Heart right ventricle (tissue), 16 donors: ENCODE measurements around the gene PABPN1. TPM values are rescaled to one million over a fixed set of nuclear protein-coding genes. Genes with fewer than 3 reads are reported as not detected.

Source experiments
- ATAC-seq, 8 donors: fragments of 200-7000 bp; cut with Tn5 transposase; one replicate each; pipeline ENCODE4 v1.9.1; 2020; ENCODE audit warnings: mild to moderate bottlenecking in 8 of 8, moderate library complexity in 8 of 8, moderate number of reproducible peaks in 1 of 8
- DNase-seq, 2 donors: peaks; one replicate each; pipeline ENCODE4 v3.0.0-alpha.2; 2020
- H3K27ac ChIP-seq, 10 donors: fragments of 200-600 bp; sonication (generic) in 2 of 10; one replicate each; pipeline versions ENCODE4 v1.5.0 to v1.8.0; 2020 to 2022; ENCODE audit warnings: mild to moderate bottlenecking in 3 of 10
- H3K27me3 ChIP-seq, 7 donors: fragments of 200-600 bp; one replicate each; pipeline ENCODE4 v1.8.0; 2021 to 2022; ENCODE audit warnings: mild to moderate bottlenecking in 2 of 7
- H3K36me3 ChIP-seq, 9 donors: fragments of 200-600 bp; sonication (generic) in 1 of 9; one replicate each; pipeline versions ENCODE4 v1.5.0 to v1.8.0; 2020 to 2022; ENCODE audit warnings: mild to moderate bottlenecking in 2 of 9
- H3K4me1 ChIP-seq, 9 donors: fragments of 200-600 bp; sonication (generic) in 1 of 9; one replicate each; pipeline versions ENCODE4 v1.5.0 to v1.8.0; 2020 to 2022; ENCODE audit warnings: mild to moderate bottlenecking in 4 of 9
- H3K4me3 ChIP-seq, 10 donors: fragments of 200-600 bp; sonication (generic) in 2 of 10; one replicate each; pipeline versions ENCODE4 v1.5.0 to v1.8.0; 2020 to 2022; ENCODE audit warnings: mild to moderate bottlenecking in 7 of 10, moderate library complexity in 2 of 10
- H3K9me3 ChIP-seq, 11 donors: fragments of 200-600 bp in 10 of 11; sonication (generic) in 2 of 11; one replicate each; pipeline versions ENCODE4 v1.5.0 to v1.8.0; 2013 to 2022; ENCODE audit warnings: mild to moderate bottlenecking in 2 of 11, control low read depth in 1 of 11, moderate library complexity in 1 of 11
- CTCF ChIP-seq, 9 donors: fragments of 200-600 bp; sonication (generic) in 2 of 9; IDR thresholded peaks; one replicate each; pipeline versions ENCODE4 v1.5.0 to v1.8.0; 2021 to 2022; ENCODE audit warnings: antibody characterized with exemption in 9 of 9, mild to moderate bottlenecking in 5 of 9, moderate library complexity in 1 of 9
- WGBS, 2 donors: extraction: QIAGEN DNeasy Blood & Tissue Kit; methylation state at CpG; one replicate each; pipeline ENCODE4 v1.1.7; 2013; ENCODE audit warnings: inconsistent platforms in 1 of 2; 5-methylcytosine and 5-hydroxymethylcytosine counted together
- intact Hi-C, 10 donors: fragments of 100-400 bp; cut with DNase I; formaldehyde crosslinking; loops; one replicate each; pipeline versions ENCODE4 v1.11.1 to v1.14.2; 2022
- polyA plus RNA-seq, 2 donors: library from polyadenylated mRNA; stranded (reverse); fragments of 200-250 nt; gene quantifications; one replicate each; pipeline ENCODE4 v1.2.3, GENCODE V29; 2013
- total RNA-seq, 10 donors: library from RNA; stranded (reverse); fragmentation: NEBNext Ultra II Directional in 3 of 10; extraction: Animal tissue kit (Norgen Biotek cat#: 25700) in 3 of 10; gene quantifications; one replicate each; pipeline versions ENCODE4 v1.2.1 to v1.2.4, GENCODE V29; 2021 to 2023
- donor health status: Arrhythmogenic right ventricular cardiomyopathy.
- donor health status: ischemic (EF 13 %, LVEDD 7.1; RV severe dilation, severe dysfunction).
- donor health status: healthy with polysubstance abuse.
- donor health status: DM: no; HTN: yes; CAD: no.
- donor health status: DM: no; HTN: no; CAD: no.
- donor health status: ischemic (EF 25% LVEDD 6.9; RV normal size, moderate dysfunction).
- donor health status: ischemic (EF 25% LVEDD 5.7; RV mildly dilated, moderate dysfunction).
- donor health status: healthy.
- donor health status: DM: yes; HTN: yes; CAD: no.
- donor health status: Ischemic cardiomyopathy.
- donor health status: ischemic (EF 35%, LVEDD 5.7; RV mildly dilated, moderate dysfunction).
- donor health status: nonischemic (EF 11% LVEDD 7.7; RV severe dilation, severe dysfunction).
- donor health status: DM: yes; HTN: yes; CAD: no.
- donor health status: PGD.
- donor health status: ischemic (EF 29% LVEDD 5.4; RV normal size, mild dysfunction).
- donor health status: nonischemic (EF 23%, LVEDD 6.1; RV moderate dilation, normal function).

PABPN1 gene
- total and polyA plus RNA-seq, 12 donors = 57.0 to 196 (median 68.6) TPM

GRCh38 chr14:23372509-23372908 is 51.3 kb downstream of the PABPN1 start, which contains the start of gene IL25:
Gene IL25 (plus strand): TSS chr14:23372809.
- no peak for TF ChIP-seq CTCF (IDR thresholded peaks at IDR 0.05)
- no peaks in the 10 kb centered on the region for H3K36me3 ChIP-seq
- 71 to 79% methylated on average over 2 of the region's 2 CpGs for WGBS, 2 donors
- no peak within 1 kb of the TSS for H3K27ac ChIP-seq
- ATAC-seq = no peak
- no peaks in the 10 kb centered on the region for H3K9me3 ChIP-seq
- H3K4me1 ChIP-seq = peaks cover 0 to 16% (median 0%) of the 10 kb centered on the region in 9 donors
- DNase-seq = no peak
- no peaks in the 10 kb centered on the region for H3K27me3 ChIP-seq
- intact Hi-C loops = loop anchor here in 3 of 10 donors (5.0 to 10.0 kb wide), 2 partner anchors 35 to 108 kb away; no protein-coding TSS in a partner anchor
- no peak within 1 kb of the TSS for H3K4me3 ChIP-seq

DNA sequence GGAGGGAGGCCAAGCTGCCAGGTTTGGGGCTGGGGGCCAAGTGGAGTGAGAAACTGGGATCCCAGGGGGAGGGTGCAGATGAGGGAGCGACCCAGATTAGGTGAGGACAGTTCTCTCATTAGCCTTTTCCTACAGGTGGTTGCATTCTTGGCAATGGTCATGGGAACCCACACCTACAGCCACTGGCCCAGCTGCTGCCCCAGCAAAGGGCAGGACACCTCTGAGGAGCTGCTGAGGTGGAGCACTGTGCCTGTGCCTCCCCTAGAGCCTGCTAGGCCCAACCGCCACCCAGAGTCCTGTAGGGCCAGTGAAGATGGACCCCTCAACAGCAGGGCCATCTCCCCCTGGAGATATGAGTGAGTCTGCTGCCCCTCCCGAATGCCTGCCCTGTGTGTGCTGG is 51.8 kb downstream of the PABPN1 start:
- H3K4me1 ChIP-seq = peaks cover 0 to 17% (median 0%) of the 10 kb centered on the region in 9 donors
- DNase-seq (no peak), ATAC-seq (no peak)
- H3K9me3 ChIP-seq = no peaks in the 10 kb centered on the region
- no peak overlapping the region for H3K27ac ChIP-seq
- WGBS, 2 donors = 84 to 90% methylated on average over 3 of the region's 3 CpGs
- no peaks in the 10 kb centered on the region for H3K27me3 ChIP-seq
- H3K4me3 ChIP-seq = no peak overlapping the region
- TF ChIP-seq CTCF (IDR thresholded peaks at IDR 0.05) = no peak
- H3K36me3 ChIP-seq = no peaks in the 10 kb centered on the region
- intact Hi-C loops = loop anchor here in 3 of 10 donors (5.0 to 10.0 kb wide), 2 partner anchors 36 to 108 kb away; no protein-coding TSS in a partner anchor

Other genes with a start within 250 kb of the PABPN1 start
- gene ACIN1, start 226.3 kb upstream of the PABPN1 start, total RNA-seq = 10 to 100 TPM; 60.2 to 79.7 (median 68.0) TPM
- gene ACIN1, start 226.3 kb upstream of the PABPN1 start, polyA plus RNA-seq = 100 to 1,000 TPM in 1 of 2 donors, 10 to 100 TPM in 1; 35.7 to 119 TPM
- gene C14orf119, start 226.0 kb upstream of the PABPN1 start, total RNA-seq = 10 to 100 TPM; 22.3 to 35.9 (median 28.4) TPM
- 10 to 100 TPM in 1 of 2 donors, 1 to 10 TPM in 1; 9.8 to 43.3 TPM for gene C14orf119, start 226.0 kb upstream of the PABPN1 start, polyA plus RNA-seq
- not detected for gene CIROP, start 216.5 kb upstream of the PABPN1 start, total RNA-seq
- gene CIROP, start 216.5 kb upstream of the PABPN1 start, polyA plus RNA-seq = not detected
- under 1 TPM in 1 of 10 donors, not detected in 9; 0.53 TPM for gene CEBPE, start 202.2 kb upstream of the PABPN1 start, total RNA-seq
- under 1 TPM in 1 of 2 donors, not detected in 1; 0.07 TPM for gene CEBPE, start 202.2 kb upstream of the PABPN1 start, polyA plus RNA-seq
- gene SLC7A8, start 137.8 kb upstream of the PABPN1 start, total RNA-seq = 10 to 100 TPM in 4 of 10 donors, 1 to 10 TPM in 6; 5.9 to 14.8 (median 9.6) TPM
- gene SLC7A8, start 137.8 kb upstream of the PABPN1 start, polyA plus RNA-seq = 10 to 100 TPM in 1 of 2 donors, 1 to 10 TPM in 1; 7.8 to 14.9 TPM
- gene RNF212B, start 83.5 kb upstream of the PABPN1 start, total RNA-seq = not detected
- not detected for gene RNF212B, start 83.5 kb upstream of the PABPN1 start, polyA plus RNA-seq
- 10 to 100 TPM in 4 of 10 donors, 1 to 10 TPM in 6; 5.7 to 13.4 (median 9.5) TPM for gene HOMEZ, start 35.3 kb upstream of the PABPN1 start, total RNA-seq
- gene HOMEZ, start 35.3 kb upstream of the PABPN1 start, polyA plus RNA-seq = 1 to 10 TPM; 7.0 to 7.3 TPM
- gene PPP1R3E, start 18.6 kb upstream of the PABPN1 start, total RNA-seq = 1 to 10 TPM; 4.5 to 9.3 (median 6.6) TPM
- 10 to 100 TPM in 1 of 2 donors, 1 to 10 TPM in 1; 2.3 to 20.6 TPM for gene PPP1R3E, start 18.6 kb upstream of the PABPN1 start, polyA plus RNA-seq
- gene BCL2L2, start 14.6 kb upstream of the PABPN1 start, total RNA-seq = 10 to 100 TPM; 33.3 to 44.9 (median 38.2) TPM
- gene BCL2L2, start 14.6 kb upstream of the PABPN1 start, polyA plus RNA-seq = 10 to 100 TPM; 16.8 to 22.4 TPM
- 10 to 100 TPM in 4 of 10 donors, 1 to 10 TPM in 6; 4.8 to 18.9 (median 9.6) TPM for gene SLC22A17, start 31.4 kb downstream of the PABPN1 start, total RNA-seq
- gene SLC22A17, start 31.4 kb downstream of the PABPN1 start, polyA plus RNA-seq = 10 to 100 TPM in 1 of 2 donors, 1 to 10 TPM in 1; 9.9 to 10.6 TPM
- 1 to 10 TPM; 1.1 to 3.7 (median 2.2) TPM for gene EFS, start 43.7 kb downstream of the PABPN1 start, total RNA-seq
- gene EFS, start 43.7 kb downstream of the PABPN1 start, polyA plus RNA-seq = 1 to 10 TPM; 3.7 to 6.0 TPM
- under 1 TPM in 1 of 10 donors, not detected in 9; 0.29 TPM for gene IL25, start 51.4 kb downstream of the PABPN1 start, total RNA-seq
- gene IL25, start 51.4 kb downstream of the PABPN1 start, polyA plus RNA-seq = not detected
- under 1 TPM in 3 of 10 donors, not detected in 7; 0.32 to 0.53 (median 0.49) TPM for gene CMTM5, start 55.6 kb downstream of the PABPN1 start, total RNA-seq
- 1 to 10 TPM; 2.9 to 5.3 TPM for gene CMTM5, start 55.6 kb downstream of the PABPN1 start, polyA plus RNA-seq
- 1,000 to 10,000 TPM in 2 of 10 donors, 100 to 1,000 TPM in 6, 10 to 100 TPM in 2; 76.6 to 7,525 (median 125) TPM for gene MYH6, start 86.8 kb downstream of the PABPN1 start, total RNA-seq
- 1,000 to 10,000 TPM; 3,967 to 5,106 TPM for gene MYH6, start 86.8 kb downstream of the PABPN1 start, polyA plus RNA-seq
- gene MYH7, start 114.2 kb downstream of the PABPN1 start, total RNA-seq = over 10,000 TPM in 9 of 10 donors, 1,000 to 10,000 TPM in 1; 7,779 to 22,607 (median 19,145) TPM
- 1,000 to 10,000 TPM in 1 of 2 donors, 100 to 1,000 TPM in 1; 641 to 7,351 TPM for gene MYH7, start 114.2 kb downstream of the PABPN1 start, polyA plus RNA-seq
- 10 to 100 TPM; 14.4 to 20.9 (median 17.2) TPM for gene NGDN, start 148.2 kb downstream of the PABPN1 start, total RNA-seq
- 10 to 100 TPM; 22.2 to 40.5 TPM for gene NGDN, start 148.2 kb downstream of the PABPN1 start, polyA plus RNA-seq
- 1 to 10 TPM in 5 of 10 donors, under 1 TPM in 5; 0.57 to 1.9 (median 1.1) TPM for gene ZFHX2, start 230.3 kb downstream of the PABPN1 start, total RNA-seq
- 1 to 10 TPM in 1 of 2 donors, under 1 TPM in 1; 0.25 to 1.0 TPM for gene ZFHX2, start 230.3 kb downstream of the PABPN1 start, polyA plus RNA-seq
- 10 to 100 TPM; 15.8 to 27.9 (median 18.0) TPM for gene THTPA, start 234.8 kb downstream of the PABPN1 start, total RNA-seq
- gene THTPA, start 234.8 kb downstream of the PABPN1 start, polyA plus RNA-seq = 10 to 100 TPM in 1 of 2 donors, 1 to 10 TPM in 1; 8.7 to 20.8 TPM
- gene AP1G2, start 246.3 kb downstream of the PABPN1 start, total RNA-seq = 10 to 100 TPM in 5 of 10 donors, 1 to 10 TPM in 5; 6.6 to 19.9 (median 9.9) TPM
- gene AP1G2, start 246.3 kb downstream of the PABPN1 start, polyA plus RNA-seq = 10 to 100 TPM; 10.4 to 58.5 TPM